Fibroblast of skin of scalp (primary cell): Measurements from ENCODE around the gene FDX2.

Experiments
- DNase-seq: peaks from one replicate; pipeline ENCODE4 v3.0.0-alpha.2; 2013

The FDX2 gene

GRCh38 chr19:10299545-10300458 lies 16.0 kb downstream of the FDX2 start:
- DNase-seq, result no peak

- no peak for DNase-seq
These were observed 19.8 kb downstream of the FDX2 start for GRCh38 chr19:10295847-10296591.

GRCh38 chr19:10295305-10295846 lies 20.4 kb downstream of the FDX2 start:
- no peak for DNase-seq

GRCh38 chr19:10294368-10294697 lies 21.5 kb downstream of the FDX2 start:
- DNase-seq, result no peak

GRCh38 chr19:10293637-10294367 lies 22.0 kb downstream of the FDX2 start:
- DNase-seq, result no peak

GRCh38 chr19:10292789-10293636 lies 22.8 kb downstream of the FDX2 start:
- no peak for DNase-seq

GRCh38 chr19:10292206-10292788 lies 23.5 kb downstream of the FDX2 start:
- peak; percentile 72 for DNase-seq

GRCh38 chr19:10291554-10292205 lies 24.1 kb downstream of the FDX2 start:
- DNase-seq, result no peak

- DNase-seq, result no peak
These were observed 24.8 kb downstream of the FDX2 start for GRCh38 chr19:10290876-10291553.

- no peak for DNase-seq
These were observed 25.4 kb downstream of the FDX2 start for GRCh38 chr19:10290357-10290875.

GRCh38 chr19:10289836-10290356 lies 25.9 kb downstream of the FDX2 start, which contains the start of gene ICAM5:
ICAM5 (plus strand) TSS chr19:10289952; CDS start chr19:10290044, 92 bp downstream.
- no peak for DNase-seq

GRCh38 chr19:10289167-10289835 lies 26.5 kb downstream of the FDX2 start:
- DNase-seq, result peak; percentile 45

- peak; percentile 47 for DNase-seq
These were observed 27.1 kb downstream of the FDX2 start for GRCh38 chr19:10288662-10289166.

GRCh38 chr19:10286803-10287737 lies 28.7 kb downstream of the FDX2 start, which contains the start of gene ICAM4:
ICAM4 (plus strand) TSS chr19:10286955; CDS start chr19:10287013, 58 bp downstream.
- no peak for DNase-seq

GRCh38 chr19:10285393-10285792 lies 30.4 kb downstream of the FDX2 start:
- no peak for DNase-seq

GRCh38 chr19:10284960-10285278 lies 30.9 kb downstream of the FDX2 start:
- DNase-seq, result no peak

GRCh38 chr19:10284065-10284959 lies 31.5 kb downstream of the FDX2 start:
- DNase-seq, result no peak
